Measurements from ENCODE around the gene SECTM1.
A peak's percentile ranks its signal among the peaks of the same experiment; 100 is the strongest.

SECTM1 gene

GRCh38 chr17:82314012-82314726, 19.4 kb downstream of the SECTM1 start:
- DNase-seq, result no peak

DNA sequence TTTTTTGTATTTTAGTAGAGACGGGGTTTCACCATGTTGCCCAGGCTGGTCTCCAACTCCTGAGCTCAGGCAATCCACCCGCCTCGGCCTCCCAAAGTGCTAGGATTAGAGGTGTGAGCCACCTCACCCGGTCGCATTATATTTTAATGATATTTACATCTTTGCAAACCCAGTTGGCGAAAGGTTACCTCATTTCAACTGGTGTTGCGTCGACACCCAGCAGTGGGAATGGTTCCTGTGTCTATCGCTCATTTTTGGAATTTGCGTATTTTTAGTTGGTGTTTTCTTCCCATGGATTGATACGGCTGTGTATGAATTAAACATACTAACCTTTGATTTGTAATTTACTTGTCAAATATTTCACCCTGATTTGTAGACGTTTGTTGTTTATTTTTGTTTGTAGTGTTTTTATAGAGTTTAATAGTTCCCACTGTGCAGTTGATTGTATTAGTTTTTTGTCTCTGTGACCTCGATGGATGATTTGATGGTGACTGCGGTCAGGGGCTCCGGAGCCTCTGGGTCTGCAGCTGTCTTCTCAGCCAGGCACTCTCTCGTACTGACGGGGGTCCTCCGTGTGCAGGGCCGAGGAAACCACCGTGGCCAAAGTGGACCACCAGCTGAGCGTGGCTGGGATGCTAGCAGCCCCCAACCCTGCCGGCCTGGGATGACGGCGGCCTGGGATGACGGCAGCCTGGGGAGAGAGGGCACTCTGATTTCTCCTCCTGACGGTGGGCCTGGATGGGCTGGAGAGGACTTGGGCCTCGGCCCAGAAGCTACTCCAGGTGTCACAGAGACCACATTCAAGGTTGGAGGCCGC, 20.2 kb downstream of the SECTM1 start:
- DNase-seq, result no peak

- DNase-seq, result no peak
Measured at GRCh38 chr17:82311971-82312370, 21.6 kb downstream of the SECTM1 start.

DNA sequence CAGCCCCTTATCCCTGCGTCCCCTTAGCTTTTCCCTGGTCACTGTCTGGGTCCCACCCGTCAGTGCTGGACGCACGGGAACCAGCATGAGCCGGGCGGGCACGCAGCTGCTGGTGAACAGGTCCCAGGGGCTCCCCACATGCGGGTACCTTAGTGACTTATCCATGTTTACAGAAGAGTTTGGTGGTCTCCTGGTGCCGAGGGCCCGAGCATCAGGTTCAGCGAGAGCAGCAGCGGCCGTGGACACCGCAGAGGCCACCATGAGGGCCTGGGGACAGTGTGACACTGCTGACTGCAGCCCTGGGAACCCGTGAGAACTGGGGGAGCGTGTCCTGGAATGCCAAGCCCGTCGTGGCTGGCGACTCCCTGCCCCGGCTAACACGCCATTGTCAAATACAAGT, 22.7 kb downstream of the SECTM1 start:
- no peak for DNase-seq

- DNase-seq, result no peak
Measured at GRCh38 chr17:82309656-82310570, 23.7 kb downstream of the SECTM1 start.

DNA sequence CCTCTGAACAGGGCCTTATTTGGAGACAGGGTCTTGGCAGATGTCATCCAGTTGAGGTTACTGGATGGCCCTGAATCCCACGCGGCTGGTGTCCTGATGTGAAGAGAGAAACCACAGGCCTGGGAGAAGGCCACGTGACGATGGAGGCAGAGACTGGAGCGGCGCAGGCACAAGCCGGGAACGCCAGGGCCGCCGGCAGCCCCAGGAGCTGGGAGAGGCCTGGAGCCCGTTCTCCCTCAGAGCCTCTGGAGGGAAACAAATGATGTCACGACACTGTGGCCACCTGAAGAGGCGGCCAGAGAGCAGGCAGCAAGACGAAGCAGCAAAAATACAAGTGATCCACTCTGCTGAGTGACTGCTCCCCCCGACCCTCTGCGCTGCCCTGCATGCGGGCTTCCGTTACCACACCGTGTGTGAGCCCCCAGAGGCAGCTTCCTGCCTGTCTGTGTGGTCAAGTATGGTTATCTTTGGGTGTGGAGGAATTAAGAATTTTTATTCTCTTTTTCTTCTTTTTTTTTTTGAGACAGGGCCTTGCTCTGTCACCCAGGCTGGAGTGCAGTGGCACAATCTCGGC, 27.8 kb downstream of the SECTM1 start:
- peak in 1 of 2 experiments; percentile 42 for DNase-seq

DNA sequence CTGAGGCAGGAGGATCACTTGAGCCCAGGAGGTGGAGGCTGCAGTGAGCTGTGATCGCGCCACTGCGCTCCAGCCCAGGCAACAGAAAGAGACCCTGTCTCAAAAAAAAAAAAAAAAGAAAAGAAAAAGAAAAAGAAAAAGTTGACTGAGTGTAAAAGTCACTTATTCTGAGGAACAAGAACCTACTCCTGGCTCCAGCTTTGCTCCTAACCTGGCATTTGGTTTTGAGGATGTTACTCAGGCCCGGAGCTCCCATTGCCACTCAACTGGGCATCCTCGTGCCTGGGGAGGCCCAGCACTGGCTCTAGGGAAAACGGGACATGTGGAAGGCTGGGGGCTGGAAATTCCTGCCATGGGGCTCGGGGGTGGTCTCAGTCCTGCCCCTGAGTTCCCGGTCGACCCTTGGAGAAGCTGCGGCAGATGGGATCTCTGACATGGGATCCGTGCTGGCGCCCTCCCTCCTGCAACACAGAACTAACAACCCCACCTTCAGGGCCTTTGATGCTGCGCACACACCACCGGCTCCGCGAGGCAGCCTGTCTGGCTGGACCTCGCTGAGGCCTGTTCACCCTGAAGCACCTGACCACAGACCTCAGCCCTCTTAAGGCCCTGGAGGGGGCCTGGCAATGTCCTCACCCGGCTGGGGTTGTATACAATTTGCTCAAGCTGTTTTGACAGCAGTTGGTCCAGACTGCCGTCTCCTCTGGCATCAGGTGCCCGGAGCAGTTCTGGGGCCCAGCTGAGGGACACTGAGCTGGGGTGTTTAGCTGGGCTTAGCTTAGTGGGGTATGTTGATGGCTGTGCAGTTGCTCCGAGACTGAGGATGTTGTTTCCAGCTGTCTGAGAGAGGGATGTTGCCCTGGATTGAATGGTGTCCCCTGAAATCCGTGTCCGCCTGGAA, 28.5 kb downstream of the SECTM1 start:
- DNase-seq, result no peak

DNA sequence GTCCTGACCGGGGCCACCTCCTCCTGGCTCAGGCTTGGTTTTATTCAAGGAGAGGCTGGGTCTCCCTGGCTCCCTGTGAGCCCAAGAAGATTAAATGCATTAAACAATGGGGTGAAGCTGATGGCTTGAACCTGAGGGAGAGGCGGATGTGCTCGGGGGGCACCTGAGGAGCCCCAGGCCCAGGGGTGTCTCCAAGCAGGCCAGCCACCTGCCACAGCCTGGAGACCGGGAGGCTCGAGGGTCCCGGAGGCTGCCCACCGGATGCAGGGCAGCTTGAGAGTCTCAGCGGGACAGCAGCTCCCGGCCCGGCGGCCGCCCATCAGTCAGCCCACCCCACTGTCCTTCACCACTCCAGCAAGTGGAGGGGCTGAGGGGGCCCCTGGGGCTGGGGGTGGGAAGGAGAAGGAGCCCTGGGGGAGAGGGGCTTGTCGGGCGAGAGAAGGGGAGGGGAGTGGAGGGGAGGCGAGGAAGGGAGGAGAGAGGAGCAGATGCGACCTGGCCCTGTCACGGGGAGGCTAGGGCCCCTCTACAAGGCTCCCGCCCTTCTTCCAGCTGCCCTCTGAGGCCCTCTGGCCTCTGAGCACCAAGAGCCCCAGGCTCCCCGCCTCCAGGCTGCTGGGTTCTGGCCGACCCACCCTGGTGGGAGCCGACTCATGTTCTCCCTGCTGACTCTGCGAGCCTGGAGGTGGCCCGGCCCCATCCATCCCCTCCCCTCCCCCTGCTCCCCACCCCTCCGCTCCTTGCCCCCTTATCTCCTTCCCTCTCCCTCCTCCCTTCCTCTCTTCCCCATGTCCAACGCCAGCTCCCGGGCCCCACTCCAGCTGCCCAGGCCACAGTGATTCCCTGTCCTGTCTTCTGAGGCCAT, 29.4 kb downstream of the SECTM1 start:
- DNase-seq, result no peak

GRCh38 chr17:82302991-82303943, 30.3 kb downstream of the SECTM1 start:
- peak; percentile 69 to 71 for DNase-seq

GRCh38 chr17:82302568-82302963, 31.0 kb downstream of the SECTM1 start:
- DNase-seq, result no peak

DNA sequence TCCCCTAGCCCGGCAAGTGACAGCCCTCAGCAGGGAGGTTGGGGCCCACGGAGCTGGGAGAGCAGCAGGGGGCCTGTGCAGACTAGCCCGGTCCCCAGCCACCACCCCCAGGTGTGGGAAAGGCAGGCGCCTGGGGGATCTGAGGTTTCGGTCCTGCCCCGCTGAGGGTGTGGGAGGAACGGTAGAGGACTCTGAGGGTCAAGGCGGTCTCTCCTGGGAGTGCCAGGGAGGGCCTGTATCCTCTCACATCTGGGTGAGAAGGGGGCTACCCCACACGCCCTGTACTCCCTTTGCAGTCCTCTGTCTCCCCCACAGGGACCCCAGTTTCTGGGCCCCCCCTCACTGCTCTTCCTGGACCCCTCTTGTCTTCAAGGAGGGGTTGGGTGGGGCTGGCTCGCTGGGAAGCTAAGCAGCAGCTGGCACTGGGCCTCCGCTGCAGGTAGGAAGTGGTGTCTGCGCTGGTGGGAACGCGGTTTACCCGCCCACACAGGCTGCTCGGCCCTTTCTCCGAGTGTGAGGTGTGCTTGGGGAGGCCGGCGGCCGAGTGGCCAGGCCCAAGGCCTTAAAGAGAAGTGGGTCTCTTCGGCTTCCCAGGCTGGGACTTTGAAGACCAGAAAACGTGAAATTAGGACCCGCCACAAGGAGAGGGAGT, 31.5 kb downstream of the SECTM1 start:
- peak; percentile 87 for DNase-seq

DNA sequence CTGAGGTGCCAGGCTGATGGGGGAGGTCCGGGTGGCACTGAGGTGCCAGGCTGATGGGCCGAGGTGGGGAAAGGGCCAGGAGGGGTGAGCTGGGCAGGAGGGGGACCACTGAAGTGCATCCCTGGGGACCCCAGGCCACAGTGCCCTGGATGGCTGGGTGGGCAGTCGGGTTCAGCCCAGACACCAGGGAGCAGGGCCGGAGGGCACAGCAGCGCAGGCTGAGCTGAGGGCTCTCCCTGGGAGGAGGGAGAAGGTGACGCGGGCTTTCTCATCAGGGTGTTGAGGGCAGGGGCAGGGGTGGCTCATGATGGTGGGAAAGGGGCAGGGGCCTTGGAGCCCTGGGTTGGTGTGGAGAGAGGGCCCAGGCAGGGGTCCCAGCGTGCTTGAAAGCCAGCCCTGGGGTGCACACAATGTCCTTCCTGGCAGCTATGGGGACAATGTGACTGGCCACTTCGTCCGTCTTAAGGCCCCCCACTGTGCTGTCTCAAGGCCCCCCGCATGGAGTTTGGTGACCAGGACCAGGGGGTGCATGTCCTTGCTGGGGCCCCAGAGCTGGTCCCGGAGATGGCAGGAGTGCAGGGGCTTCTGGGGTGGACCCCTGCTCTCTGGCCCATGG, 32.2 kb downstream of the SECTM1 start:
- DNase-seq, result peak in 1 of 2 experiments; percentile 52

DNA sequence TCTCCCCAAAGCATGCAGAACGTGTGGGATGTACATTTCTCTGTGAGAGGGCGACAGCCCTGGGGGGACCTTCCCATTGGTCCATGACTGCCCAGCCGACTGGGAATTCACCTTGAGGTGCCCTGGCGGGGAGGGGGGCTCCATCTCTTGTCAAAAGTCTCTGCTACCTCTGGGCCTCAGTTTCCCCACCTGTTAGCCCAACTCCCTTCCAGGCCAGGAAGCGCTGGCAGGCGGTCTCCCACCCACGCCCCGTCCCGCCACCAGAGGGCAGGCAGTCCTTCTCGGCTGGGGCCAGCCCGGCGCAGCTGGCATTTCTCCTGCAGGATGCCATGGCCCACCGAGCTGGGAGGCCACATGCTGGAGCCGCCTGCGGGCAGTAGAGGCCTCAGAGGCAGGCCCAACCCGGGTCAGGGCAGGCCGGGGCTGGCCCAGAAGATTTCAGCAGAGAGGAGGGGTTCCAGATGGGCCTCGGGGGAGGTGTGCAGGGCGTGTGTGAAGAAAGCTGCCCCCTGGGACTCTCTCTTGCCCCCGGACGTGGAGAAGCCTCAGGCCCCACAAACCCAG, 32.8 kb downstream of the SECTM1 start:
- peak; percentile 85 to 86 for DNase-seq

- DNase-seq, result no peak
Measured at GRCh38 chr17:82300228-82300627, 33.3 kb downstream of the SECTM1 start.

DNA sequence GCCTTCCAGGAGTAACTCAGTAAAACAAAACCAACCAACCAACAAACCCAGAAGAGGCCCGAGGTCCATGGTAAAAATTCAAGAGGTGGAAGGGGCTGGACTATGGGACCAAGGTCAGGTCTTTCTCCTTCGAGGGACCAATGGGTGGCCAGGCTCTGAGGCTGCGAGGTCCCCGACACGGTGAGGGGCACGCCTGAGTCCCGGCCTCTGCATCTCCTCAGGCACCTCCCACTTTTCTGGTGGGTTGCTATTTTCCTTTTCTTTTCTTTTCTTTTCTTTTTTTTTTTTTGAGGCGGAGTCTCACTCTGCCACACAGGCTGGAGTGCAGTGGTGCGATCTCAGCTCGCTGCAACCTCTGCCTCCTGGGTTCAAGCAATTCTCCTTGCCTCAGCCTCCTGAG, 34.1 kb downstream of the SECTM1 start:
- no peak for DNase-seq

DNA sequence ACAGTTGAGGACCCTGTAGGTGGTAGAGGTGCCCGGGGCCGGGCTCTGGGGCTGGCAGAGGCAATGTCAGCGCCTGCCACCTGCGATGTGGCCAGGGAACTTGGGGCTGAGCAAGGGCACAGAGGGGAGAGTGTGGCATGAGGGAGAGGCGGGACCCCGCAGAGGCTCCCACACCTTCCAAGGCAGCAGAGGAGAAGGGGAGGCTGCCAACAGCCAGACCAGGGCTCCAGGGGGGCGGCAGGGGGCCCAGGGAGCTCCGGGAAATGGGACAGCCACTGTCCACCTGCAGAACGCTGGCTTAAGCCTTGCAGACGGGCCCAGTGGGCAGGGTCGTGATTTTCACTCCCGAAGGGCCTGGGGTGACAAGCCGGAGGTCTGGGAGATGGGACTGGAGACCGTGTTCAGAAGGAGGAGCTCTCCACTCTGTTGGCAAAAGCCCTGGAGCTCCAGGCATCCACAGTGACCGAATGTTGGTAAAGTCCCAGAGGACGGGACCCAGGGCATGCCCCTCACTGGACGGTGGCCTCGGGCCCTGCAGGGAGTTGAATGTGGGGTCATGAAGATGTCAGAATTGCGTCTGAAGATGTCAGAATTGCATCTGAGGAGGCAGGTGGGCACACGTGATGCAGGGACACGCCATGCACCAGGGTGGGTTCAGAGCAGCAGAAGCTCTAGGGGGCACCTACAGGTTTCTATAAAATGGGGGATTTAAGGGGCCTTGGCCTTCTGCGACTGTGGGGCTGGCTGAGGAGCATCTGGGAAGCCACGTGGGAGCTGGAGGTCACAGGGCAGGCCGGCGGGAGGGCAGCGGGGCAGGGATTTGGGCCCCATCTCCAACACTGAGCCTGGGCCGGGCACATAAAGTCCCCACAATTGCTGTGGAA, 34.8 kb downstream of the SECTM1 start:
- DNase-seq, result peak; percentile 72 to 77

Measured in activated T-cell treated with anti-CD3 and anti-CD28 coated beads, Interleukin-2, amount 50 U/mL, for 48 hours (primary cell).